ENCODE data around the gene NKAIN4.

Gene NKAIN4

DNA sequence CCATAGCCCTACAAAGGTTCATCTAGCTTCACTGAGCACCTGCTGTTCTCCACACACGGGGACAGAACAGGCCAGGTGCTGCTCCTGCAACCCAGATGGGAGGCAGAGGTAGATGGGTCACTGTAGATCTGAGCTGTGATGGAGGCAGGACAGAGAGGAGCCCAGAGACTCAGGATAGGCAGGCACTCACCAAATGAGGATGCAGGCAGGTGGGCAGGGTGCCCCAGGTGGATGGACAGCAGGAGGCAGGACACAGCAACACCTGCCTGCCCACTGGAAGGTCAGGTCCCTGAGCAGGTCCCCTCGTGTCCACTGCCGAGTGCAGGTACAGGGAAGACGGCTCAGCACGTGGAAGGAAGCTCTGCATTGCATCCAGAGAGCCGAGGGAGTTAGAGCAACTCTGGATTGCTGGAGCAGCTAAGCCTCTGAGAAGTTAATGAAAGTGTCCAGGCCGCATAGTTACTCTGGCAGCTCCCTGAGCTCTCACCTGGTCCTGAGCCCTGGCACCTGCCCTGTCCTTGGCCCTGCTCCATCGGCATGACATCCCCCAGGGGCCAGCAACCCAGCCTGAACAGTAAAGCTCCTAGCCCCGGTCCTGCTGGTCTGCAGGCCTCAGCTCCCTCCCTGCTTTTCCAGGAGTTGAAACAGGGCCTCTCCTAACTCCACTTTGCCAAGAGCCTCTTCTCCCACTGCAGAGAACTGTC, 33.4 kb downstream of the NKAIN4 start:
- DNase-seq (ENCODE audit: low read depth) = no peak
- TF ChIP-seq, protein P1, sequence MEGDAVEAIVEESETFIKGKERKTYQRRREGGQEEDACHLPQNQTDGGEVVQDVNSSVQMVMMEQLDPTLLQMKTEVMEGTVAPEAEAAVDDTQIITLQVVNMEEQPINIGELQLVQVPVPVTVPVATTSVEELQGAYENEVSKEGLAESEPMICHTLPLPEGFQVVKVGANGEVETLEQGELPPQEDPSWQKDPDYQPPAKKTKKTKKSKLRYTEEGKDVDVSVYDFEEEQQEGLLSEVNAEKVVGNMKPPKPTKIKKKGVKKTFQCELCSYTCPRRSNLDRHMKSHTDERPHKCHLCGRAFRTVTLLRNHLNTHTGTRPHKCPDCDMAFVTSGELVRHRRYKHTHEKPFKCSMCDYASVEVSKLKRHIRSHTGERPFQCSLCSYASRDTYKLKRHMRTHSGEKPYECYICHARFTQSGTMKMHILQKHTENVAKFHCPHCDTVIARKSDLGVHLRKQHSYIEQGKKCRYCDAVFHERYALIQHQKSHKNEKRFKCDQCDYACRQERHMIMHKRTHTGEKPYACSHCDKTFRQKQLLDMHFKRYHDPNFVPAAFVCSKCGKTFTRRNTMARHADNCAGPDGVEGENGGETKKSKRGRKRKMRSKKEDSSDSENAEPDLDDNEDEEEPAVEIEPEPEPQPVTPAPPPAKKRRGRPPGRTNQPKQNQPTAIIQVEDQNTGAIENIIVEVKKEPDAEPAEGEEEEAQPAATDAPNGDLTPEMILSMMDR (conservative IDR thresholded peaks at IDR 0.05; ENCODE audit: control insufficient read depth, insufficient read depth, low read depth, low read length) = no peak
- no peak overlapping the region for H3K4me3 ChIP-seq (ENCODE audit: control insufficient read depth, low read depth, low read length)

DNA sequence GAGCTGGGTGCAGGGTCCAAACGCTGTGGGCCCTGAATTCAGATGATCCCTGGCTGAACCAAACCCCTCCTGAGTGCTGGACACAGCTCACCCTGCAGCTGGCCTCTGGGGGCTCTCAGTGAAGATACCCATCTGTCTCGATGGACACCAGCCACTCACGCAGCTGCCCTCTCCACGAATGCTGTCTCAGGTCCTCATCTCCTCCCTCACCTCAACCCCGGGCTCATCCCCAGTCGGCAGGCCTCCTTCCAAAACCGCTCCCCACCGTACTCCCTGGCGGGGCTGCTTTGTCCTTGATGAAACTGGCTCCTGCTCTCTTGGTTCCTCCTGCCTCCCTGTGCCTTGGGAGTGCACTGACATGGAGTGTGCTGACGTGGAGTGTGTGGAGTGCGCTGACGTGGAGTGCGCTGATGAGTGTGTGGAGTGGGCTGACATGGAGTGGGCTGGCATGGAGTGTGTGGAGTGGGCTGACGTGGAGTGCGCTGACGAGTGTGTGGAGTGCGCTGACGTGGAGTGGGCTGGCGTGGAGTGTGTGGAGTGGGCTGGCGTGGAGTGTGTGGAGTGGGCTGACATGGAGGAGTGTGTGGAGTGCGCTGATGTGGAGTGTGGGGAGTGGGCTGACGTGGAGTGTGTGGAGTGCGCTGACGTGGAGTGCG, 34.3 kb downstream of the NKAIN4 start:
- DNase-seq (ENCODE audit: low read depth) = no peak
- TF ChIP-seq, protein P1 (conservative IDR thresholded peaks at IDR 0.05; ENCODE audit: control insufficient read depth, insufficient read depth, low read depth, low read length) = no peak

GRCh38 chr20:63219447-63219821, 34.8 kb downstream of the NKAIN4 start:
- TF ChIP-seq, protein P1 (conservative IDR thresholded peaks at IDR 0.05; ENCODE audit: control insufficient read depth, insufficient read depth, low read depth, low read length) = no peak
- no peak overlapping the region for H3K4me3 ChIP-seq (ENCODE audit: control insufficient read depth, low read depth, low read length)
- no peak for DNase-seq (ENCODE audit: low read depth)

More for the DNA sequence above, 34.3 kb downstream of the NKAIN4 start:
- no peak overlapping the region for H3K4me3 ChIP-seq (ENCODE audit: control insufficient read depth, low read depth, low read length)

DNA sequence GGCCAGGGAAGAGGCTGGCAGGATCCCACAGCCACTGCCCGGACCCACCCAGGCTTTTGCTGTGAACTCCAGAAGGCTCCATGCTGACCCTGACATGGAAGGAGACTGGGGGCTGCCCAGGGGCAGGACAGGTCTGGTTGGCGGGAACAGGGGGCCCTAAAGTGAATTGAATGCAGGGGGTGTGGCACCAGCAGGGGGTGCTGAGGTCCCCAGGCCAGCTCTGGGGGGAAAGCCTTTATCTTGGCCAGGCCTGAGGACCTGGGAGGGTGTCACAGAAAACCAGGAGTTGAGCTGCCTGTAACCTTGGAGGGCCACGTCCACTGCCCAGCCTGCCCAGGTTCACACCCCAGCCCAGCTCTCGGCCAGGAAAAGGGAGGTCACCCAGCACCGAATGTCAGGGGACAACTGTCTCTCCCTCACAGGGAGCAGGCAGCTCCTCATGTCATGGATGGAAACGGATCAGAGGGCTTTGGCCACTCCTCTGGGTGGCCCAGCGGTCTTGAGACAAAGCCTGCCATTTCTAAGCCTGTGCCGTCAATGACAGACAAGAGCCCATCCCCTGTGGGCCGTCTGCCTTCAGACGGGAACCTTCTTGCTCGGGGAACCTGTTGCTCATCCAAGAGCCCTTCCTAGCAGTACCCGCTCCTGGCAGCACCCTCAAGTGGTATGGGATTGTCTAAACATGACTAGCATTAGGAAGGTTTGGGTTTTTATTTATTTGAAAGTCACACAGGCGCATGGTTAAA, 35.4 kb downstream of the NKAIN4 start:
- no peak overlapping the region for H3K4me3 ChIP-seq (ENCODE audit: control insufficient read depth, low read depth, low read length)
- DNase-seq (ENCODE audit: low read depth) = no peak
- TF ChIP-seq, protein P1 (conservative IDR thresholded peaks at IDR 0.05; ENCODE audit: control insufficient read depth, insufficient read depth, low read depth, low read length) = no peak

DNA sequence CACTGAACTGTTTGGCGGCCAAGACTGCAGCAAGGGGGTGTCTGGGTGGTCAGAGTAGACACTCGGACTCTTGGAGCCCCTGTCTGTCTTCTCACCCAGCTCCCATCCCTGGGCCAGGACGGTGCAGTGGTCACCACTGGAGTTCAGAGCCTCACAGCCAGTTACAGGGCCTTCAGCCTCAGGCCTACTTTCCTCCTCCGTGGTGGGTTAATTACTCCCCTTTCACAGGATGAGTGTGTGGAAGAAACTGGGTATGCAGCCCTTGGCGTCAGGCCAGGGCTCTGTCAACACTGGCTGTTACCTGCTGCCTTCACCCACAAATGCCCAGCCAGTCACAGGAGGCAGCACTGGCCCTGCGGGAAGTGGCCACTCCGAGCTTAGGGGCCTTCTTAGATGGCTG, 36.6 kb downstream of the NKAIN4 start:
- H3K4me3 ChIP-seq (ENCODE audit: control insufficient read depth, low read depth, low read length) = no peak overlapping the region
- no peak for DNase-seq (ENCODE audit: low read depth)

DNA sequence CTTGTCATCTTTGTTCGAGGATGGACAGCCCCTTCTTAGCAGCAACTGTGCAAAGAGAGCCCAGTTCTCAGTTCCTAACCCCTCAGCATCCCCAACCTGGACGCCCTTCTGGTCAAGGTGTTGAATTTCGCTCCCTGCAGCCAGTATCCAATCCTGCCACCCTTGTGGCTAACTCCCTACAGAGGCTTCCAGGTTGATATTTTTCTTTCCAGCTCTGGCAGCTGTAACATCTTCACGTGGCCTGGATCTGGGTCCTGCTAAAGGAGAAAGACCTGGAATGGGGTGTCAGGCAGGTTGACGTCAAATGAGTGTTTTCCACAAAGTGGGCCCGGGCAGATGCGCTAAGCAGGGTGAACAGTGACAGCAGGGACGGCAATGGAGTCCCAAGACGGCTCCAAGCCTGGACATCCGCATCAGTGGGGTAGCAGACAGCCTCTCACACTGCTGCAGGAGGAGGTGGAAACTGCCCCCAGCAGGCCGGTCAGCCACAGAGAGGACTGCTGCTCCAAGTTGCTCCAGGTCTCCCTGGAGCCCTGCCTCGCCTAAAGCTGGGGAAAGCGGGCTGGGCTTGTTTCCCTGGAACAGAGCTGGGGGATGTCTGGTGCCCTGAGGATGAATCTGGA, 37.3 kb downstream of the NKAIN4 start:
- DNase-seq (ENCODE audit: low read depth) = no peak
- TF ChIP-seq, protein P1 (conservative IDR thresholded peaks at IDR 0.05; ENCODE audit: control insufficient read depth, insufficient read depth, low read depth, low read length) = no peak
- H3K4me3 ChIP-seq (ENCODE audit: control insufficient read depth, low read depth, low read length) = peak overlapping the region; percentile 44

More for the DNA sequence above, 36.6 kb downstream of the NKAIN4 start:
- TF ChIP-seq, protein P1 (conservative IDR thresholded peaks at IDR 0.05; ENCODE audit: control insufficient read depth, insufficient read depth, low read depth, low read length) = no peak

Data from fibroblast of mammary gland (primary cell).